ENCODE results near the gene MRPL33.
A peak's percentile ranks its signal among the peaks of the same experiment; 100 is the strongest.

Gene MRPL33

GRCh38 chr2:27771548-27772335, at the start of gene MRPL33:
Gene MRPL33 (plus strand): TSS chr2:27771719. CDS start chr2:27771778, 59 bp downstream.
- peak; percentile 45 for DNase-seq

- DNase-seq = no peak
These were observed 49.5 kb upstream of the MRPL33 start for GRCh38 chr2:27721884-27722485.

- no peak for DNase-seq
These were observed 48.0 kb upstream of the MRPL33 start for GRCh38 chr2:27723372-27724144.

- DNase-seq = no peak
These were observed 47.3 kb upstream of the MRPL33 start for GRCh38 chr2:27724191-27724590.

GRCh38 chr2:27724905-27725701, 46.4 kb upstream of the MRPL33 start:
- no peak for DNase-seq

- DNase-seq = no peak
These were observed 44.3 kb upstream of the MRPL33 start for GRCh38 chr2:27727257-27727656.

GRCh38 chr2:27728081-27728858, 43.2 kb upstream of the MRPL33 start:
- no peak for DNase-seq

- DNase-seq = no peak
These were observed 42.3 kb upstream of the MRPL33 start for GRCh38 chr2:27729198-27729597.

GRCh38 chr2:27729614-27730013, 41.9 kb upstream of the MRPL33 start:
- no peak for DNase-seq

- DNase-seq = no peak
These were observed 41.3 kb upstream of the MRPL33 start for GRCh38 chr2:27730261-27730662.

GRCh38 chr2:27730980-27731691, 40.4 kb upstream of the MRPL33 start:
- DNase-seq = no peak

GRCh38 chr2:27734305-27734704, 37.2 kb upstream of the MRPL33 start:
- no peak for DNase-seq

- no peak for DNase-seq
These were observed 36.1 kb upstream of the MRPL33 start for GRCh38 chr2:27735263-27735904.

GRCh38 chr2:27736031-27736889, 35.3 kb upstream of the MRPL33 start:
- DNase-seq = no peak

GRCh38 chr2:27736890-27737204, 34.7 kb upstream of the MRPL33 start:
- DNase-seq = no peak

- no peak for DNase-seq
These were observed 33.7 kb upstream of the MRPL33 start for GRCh38 chr2:27737676-27738348.

- DNase-seq = no peak
These were observed 33.0 kb upstream of the MRPL33 start for GRCh38 chr2:27738349-27739057.

GRCh38 chr2:27739058-27739373, 32.5 kb upstream of the MRPL33 start:
- no peak for DNase-seq

GRCh38 chr2:27741673-27742072, 29.8 kb upstream of the MRPL33 start:
- DNase-seq = no peak
